GM19455 (cell line): Measurements from ENCODE around the gene PHKG1.
"Not testable (repeated sequence)": the region's sequence is repeated elsewhere in the genome, so short reads cannot be mapped to it uniquely, and the experiment has no call there.

Experiments
- ATAC-seq: cut with Tn5 transposase; IDR thresholded peaks from one replicate; pipeline ENCODE4 v1.9.1; 2021; ENCODE audit not compliant: unreplicated experiment

PHKG1 gene

DNA sequence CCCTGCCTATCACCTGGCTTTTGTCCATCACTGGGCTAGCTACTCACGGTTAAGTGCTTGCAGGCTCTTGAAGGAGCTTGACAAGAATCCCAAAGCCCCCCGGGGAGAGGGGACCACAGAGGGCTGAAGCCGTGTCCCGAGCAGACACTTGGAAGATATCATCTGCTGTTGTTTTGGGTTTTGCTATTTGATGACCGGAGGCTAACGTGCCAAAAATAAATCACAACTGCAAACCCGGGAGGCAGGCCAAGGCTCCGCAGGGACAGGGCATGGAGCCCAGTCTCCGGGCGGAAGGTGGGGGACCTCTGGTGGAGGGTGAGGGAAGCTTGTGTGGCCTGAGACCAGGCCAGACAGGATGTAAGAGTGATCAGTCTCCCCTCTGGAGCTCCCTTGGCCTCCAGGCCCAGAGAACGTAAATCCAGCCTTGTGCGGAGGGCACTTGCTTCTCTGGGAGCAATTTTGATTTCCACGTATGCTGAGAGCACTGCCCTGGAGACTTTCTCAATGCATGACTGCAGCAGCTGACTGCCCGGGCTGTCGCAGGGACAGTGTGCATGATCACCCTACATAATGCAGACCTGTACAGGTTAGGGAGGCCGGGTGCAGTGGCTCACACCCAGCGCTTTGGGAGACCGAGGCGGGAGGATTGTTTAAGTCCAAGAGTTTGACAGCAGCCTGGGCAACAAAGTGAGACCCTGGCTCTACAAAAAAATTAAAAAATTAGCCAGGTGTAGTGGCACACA lies at the start of gene PHKG1:
Gene PHKG1, minus strand, starts transcription at position 164 of the 743 bp plus-strand sequence. CDS start 4,011 bp downstream, outside the sequence.
- no peak for ATAC-seq

DNA sequence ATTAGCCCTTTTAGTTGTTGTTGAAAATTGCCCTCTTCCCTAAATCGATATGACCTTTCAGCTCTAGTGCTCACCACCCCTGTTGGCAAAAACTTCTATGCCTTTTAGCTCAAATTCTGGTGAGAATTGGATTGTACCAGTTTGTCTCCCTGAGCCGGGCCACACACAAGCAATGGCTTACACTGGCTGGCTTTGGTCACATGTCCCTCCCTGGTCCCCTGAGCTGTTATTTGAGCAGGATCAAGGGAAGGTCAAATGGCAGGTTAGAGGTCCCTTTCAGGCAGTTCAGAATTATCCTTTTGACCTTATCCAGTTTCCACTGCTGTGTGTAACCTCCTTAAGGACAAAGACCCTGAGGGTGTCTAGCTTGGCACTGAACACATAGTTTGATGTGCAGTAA lies 38.3 kb upstream of the PHKG1 start:
- not testable (repeated sequence) for ATAC-seq

DNA sequence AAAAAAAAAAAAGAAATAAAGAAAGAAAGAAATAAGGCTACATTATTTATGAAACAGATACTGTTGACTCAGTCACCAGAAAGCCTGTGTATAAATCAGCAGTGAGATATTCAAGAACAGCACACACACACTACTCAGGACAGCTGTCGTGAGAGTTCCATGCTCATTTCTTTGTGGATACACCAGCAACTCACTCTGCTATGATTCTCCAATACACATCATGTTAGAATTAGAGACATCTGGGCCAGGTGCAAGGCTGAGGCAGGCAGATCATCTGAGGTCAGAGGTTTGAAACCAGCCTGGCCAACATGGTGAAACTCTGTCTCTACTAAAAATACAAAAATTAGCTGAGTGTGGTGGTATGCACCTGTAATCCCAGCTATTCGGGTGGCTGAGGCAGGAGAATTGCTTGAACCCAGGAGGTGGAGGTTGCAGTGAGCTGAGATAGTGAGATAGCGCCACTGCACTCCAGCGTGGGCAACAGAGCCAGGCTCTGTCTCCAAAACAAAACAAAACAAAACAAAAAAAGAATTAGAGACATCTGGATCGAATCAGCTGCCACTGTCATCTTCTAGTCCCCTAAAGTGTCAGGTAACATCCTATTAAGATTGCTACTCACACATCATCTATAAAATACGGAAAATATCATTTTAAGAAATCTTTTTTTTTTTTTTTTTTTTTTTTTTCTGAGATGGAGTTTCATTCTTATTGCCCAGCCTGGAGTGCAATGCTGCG lies 34.7 kb upstream of the PHKG1 start:
- no peak for ATAC-seq

DNA sequence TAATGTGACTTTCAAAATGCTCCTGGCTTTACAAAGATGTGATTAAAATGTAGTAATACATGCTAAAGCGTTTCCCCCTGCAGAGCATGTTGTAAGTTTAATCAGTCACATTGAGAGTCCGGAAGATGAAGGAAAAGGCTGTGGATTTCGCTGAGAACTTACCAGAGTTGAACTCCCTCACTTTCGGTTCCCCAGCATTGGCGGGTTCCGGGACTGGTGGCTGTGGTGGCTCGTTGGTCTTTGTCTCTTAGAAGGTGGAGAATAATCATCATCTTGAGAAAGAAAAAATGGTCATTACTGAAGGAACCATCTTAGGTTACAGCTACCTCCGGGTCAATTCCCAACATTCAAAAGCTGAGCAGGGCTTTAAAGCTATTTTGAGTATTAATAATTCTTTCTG lies 33.1 kb upstream of the PHKG1 start:
- ATAC-seq = no peak

DNA sequence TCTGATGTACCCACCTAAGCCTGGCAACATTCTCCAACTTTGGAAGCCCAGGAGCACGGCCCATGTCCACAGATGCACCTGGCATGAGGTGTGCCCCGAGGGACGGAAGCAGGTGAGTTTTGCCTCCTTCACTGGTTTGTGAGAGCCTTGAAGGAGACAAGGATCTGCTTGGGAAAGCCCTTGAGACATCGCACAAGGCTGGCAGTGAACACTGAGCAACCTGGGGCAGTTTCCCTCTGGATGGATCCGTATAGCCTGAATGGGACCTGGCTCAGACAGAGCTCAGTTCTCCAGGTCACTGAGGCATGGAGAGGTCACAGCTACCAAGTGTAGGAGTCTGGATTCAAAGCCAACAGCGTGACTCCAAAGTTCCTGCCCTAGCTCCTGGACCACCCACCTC lies 32.2 kb upstream of the PHKG1 start:
- ATAC-seq = no peak

DNA sequence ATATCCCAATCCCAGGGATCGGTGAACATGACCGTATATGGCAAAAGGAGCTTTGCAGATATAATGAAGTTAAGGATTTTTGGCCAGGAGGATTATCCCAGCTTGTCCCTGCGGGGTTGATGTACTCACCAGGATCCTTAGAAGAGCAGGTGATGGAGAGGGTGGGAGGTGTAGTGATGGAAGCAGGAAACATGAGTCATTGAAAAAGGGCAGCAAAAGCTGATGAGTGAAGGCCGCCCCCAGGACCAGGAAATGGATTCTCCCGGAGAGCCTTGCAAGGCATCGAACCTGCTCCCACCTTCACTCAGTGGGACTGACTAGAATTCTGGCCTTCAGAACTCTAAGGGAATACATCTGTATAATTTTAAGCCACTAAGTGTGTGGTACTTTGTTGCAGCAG lies 28.7 kb upstream of the PHKG1 start:
- no peak for ATAC-seq

DNA sequence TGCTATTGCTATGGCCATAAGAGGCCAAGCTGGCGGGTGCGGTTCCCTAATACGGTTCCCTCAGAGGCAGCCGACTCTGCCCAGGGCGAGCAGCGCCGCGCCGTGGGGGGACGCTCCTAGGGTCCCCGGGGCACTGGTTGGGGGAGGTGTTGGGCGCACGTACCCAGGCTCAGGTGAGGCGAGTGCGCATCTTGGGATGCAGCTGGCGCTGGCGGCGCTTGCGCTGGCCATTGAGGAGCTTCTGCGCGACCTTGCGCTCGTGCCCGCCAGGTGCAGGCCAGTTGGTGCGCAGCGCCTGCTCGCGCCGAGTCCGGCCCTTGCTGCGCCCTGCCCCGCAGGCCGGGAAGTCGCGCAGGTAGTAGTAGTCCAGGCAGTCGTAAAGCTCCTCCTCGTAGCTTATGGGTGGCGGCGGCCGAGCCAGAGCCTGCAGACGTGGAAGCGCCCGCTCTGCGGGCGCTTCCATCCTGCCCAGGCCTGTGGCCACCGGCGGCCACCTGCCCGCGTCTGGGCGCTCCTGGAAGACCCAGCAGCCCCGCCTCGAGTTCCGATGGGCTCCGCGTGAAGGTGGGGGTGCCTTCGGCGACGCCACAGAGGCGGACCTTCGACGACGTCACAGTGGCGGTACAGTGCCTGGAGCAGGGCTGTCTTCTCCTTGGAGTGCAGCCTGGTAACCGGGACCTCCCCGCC lies 23.2 kb upstream of the PHKG1 start, which contains the start of gene NUPR2:
Gene NUPR2, minus strand, starts transcription at position 566 of the 687 bp plus-strand sequence. Its CDS starts 103 bp downstream, at position 463.
- no peak for ATAC-seq

DNA sequence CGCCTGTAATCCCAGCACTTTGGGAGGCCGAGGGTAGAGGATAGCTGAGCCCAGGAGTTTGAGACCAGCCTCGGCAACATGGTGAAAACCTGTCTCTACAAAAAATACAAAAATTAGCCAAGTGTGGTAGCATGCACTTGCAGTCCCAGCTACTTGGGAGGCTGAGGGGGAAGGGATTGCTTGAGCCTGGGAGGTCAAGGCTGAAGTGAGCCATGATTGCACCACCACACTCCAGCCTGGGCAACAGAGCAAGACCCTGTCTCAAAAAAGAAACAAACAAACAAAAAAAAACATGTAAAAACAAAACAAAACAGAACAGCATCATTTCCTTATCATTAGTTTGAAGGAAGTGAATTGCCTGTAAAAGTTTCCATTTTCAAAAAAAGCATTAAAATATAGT lies 19.5 kb upstream of the PHKG1 start:
- not testable (repeated sequence) for ATAC-seq

DNA sequence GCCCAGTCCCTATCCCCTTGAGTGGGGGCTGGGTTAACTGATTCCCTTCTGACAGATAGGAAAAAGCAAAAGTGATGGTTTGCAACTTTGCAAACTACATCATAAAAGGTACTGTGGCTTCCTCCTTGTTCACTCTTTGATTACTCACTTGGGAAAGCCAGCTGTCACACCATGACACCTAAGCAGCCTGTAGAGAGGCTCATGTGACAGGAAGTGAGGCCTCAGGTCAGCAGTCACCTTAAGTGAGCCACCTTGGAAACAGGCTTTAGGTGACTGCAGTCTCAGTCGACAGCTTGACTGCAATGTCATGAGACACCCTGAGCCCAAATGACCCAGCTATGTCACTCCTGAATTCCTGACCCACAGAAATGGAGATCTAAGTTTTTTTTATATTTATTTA lies 17.9 kb upstream of the PHKG1 start:
- no peak for ATAC-seq

DNA sequence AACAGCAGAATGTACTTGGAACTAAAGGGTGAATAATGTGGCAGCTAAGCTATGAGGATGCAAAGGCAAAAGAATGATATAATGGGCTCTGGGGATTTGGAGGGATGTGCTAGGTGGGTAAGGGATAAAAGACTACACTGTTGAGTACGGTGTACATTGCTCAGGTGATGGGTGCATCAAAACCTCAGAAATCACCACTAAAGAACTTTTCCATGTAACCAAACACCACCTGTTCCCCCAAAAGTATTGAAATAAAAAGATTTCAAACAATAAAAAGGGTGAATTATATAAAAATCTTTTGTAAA lies 15.2 kb upstream of the PHKG1 start:
- ATAC-seq = no peak

DNA sequence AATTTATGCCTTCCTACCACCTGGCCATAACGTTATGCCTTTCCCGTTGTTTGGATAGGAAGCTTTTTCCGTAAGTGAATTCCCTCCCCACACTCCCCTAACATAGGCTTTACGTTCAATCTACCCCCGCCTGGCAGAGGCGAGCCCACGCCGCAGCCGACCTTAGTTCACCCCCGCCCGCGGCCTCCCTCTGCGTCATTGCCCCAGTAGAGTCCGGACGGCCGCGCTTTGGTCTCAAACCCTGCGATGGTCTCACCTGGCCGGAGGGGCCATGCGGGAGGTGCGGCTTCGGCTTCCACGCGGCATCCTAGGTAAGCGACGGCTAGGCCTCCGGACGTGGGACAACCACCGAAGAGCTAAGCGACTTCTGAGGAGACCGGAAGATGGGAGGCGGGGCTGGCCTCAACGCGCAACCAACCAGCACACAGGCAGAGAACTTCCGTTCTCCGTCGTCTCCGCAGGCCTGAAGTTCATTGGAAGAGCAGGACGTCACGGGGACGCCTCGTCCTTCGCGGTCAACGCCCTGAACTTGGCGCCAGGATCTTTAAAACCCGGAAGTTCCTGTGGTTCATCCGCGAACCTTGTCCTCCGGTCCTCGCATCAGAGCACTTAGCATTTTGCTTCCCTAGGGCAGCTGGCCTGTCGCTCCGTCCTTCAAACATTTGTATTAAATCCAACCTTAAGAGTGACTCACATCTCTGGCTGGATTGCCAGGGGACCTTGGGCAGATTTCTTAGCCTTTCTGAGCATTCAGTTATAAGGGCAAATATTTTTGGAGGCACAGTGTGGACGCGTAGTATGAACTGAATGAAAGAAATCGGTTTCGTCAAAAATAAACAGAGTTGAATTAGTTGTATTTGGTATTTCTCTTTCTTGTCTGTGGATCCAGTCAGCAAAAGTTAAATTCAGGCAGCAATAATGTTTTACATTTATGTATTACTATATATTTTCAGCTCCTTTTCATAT lies 13.6 kb upstream of the PHKG1 start, which contains the start of gene CHCHD2:
Gene CHCHD2, minus strand, starts transcription at position 369 of the 966 bp plus-strand sequence. Its CDS starts 63 bp downstream, at position 306.
- peak; percentile 99 for ATAC-seq

DNA sequence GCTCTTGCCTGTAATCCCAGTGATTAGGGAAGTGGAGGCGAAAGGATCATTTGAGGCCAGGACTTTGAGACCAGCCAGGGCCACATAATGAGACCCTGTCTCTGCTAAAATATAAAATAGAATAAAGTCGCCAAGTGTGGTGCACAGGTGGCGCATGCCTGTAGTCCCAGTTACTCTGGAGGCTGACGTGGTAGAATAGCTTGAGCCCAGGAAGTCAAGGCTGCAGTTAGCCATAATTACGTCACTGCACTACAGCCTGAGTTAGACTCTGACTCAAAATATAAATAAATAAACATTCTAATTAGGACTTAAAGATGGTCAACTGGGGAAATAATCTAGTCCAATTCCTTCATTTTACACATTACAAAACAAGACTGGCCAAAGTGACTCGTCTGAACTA lies 12.8 kb upstream of the PHKG1 start:
- ATAC-seq = peak; percentile 30

DNA sequence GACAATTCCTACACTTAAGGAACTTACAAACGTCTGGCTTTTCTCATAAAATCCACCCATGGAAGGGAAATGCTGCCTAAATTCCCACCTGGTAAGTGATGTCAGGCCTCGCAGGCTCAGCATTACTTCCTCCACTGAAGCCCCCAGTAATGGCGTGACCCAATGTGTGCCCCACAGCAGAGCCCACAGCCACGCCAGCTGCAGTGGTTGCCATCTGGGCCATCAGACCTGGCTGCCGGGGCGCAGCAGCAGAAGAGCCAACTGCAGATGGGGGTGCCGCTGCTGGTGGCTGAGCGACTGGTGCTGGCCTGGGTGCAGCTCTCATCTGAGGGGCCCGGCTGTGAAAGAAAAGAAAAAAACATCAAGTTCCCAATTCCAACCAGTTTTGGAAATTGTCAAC lies 11.4 kb upstream of the PHKG1 start:
- not testable (repeated sequence) for ATAC-seq

DNA sequence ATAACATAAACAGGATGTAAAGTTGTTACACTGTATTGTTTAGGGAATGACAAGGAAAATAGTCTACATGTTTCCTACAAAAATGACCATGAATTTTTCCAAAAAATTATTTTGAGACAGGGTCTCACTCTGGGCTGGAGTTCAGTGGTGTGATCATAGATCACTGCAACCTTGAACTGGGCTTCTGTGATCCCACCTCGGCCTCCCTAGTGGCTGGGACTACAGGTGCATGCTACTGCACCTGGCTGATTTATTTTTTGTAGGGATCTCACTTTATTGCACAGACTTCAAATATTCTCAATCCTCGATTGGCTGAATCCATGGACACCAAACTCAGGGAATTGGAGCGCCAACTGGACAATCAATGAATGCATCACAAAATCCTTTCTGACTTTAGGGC lies 6.9 kb upstream of the PHKG1 start:
- ATAC-seq = no peak

DNA sequence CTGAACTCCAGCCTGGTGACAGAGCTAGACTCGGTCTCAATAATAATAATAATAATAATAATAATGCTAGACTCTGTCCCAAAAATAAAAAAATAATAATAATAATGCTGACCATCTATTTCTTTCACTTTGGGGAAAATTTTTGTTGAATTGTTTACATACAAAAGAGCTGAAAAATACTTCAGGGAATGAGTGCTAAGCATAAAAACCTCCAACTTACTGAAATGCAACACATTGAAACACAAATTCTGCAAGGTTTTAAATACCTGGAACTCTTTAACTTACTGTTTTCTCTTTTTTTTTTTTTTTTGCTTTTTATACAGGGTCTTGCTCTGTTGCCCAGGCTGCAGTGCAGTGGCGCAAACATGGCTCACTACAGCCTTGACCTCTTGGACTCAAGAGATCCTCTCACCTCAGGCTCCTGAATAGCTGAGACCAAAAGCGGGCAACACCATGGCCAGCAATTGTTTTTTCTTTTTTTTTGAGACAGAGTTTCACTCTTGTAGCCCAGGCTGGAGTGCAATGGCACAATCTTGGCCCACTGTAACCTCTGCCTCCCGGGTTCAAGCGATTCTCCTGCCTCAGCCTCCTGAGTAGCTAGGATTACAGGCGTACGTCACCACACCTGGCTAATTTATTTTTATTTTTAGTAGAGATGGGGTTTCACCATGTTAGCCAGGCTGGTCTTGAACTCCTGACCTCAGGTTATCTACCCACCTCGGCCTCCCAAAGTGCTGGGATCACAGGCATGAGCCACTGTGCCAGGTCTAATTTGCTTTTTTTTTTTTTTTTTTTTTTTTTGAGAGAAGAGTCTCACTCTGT lies 5.6 kb upstream of the PHKG1 start:
- ATAC-seq = not testable (repeated sequence)

DNA sequence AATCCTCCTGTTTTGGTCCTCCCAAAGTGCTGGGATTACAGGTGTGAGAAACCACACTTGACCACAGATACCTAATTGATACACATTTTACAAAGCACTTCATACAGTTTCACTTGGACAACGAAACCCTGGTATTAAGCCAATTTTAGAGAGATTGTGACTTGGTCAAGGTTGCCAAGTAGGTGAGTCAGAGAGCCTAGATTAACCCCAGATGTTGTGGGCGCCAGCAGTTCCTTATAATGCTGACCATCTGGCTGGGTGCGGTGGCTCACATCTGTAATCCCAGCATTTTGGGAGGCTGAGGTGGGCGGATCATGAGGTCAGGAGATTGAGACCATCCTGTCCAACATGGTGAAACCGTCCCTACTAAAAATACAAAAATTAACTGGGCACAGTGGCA lies 4.9 kb upstream of the PHKG1 start:
- no peak for ATAC-seq

DNA sequence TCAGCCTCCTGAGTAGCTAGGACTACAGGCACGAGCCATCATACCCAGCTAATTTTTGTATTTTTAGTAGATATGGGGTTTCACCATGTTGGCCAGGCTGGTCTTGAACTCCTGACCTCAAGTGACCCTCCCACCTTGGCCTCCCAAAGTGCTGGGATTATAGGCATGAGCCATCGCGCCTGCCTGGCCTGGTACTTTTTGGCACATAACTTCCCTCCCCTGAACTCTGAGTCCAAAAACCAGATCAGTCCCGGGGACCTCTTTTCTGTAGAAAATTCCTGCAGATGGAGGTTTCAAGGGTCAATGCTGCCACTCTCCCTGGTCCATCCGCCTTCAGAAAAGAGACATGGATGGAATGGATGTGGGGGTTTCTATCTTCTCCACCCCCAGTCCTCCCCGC lies 364 bp downstream of the PHKG1 start:
- ATAC-seq = not testable (repeated sequence)

DNA sequence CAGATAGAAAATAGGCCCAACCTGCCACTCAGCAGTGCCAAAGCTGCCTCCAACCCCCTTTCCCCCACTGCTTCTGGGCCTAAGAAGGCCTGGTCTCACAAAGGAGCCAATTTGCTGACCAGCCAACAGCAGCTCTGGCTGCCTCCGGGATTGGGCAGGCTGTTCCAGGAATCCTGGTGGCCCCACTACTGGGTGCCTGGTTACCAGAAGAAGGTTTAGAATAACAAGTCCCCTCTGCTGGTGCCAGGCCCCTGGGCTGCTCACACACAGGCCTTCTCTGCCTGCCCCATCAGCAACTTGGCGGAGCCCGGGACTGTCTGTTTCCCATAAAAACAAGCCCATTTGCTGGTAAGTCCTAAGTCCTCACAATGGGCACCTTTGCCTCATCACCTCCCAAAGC lies 1.2 kb downstream of the PHKG1 start:
- ATAC-seq = no peak

DNA sequence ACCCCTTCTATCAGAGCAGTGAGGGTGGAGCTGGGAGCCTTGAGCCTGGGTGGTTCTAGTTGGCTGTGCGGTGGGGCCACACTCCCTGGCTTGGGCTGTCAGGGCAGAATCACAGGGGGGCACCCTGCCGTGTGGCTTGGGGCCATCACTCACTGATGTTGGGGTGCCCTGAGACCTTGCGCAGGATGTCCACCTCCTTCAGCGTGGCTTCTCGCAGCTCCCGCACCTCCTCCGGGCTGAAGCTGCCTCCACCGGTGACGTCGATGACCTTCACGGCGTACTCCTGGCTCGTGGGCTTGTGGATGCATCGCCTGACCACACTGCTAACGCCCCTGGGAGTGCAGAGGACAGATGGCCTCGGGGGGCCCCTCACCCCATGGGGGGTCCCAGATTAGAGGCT lies 5.3 kb downstream of the PHKG1 start:
- no peak for ATAC-seq

DNA sequence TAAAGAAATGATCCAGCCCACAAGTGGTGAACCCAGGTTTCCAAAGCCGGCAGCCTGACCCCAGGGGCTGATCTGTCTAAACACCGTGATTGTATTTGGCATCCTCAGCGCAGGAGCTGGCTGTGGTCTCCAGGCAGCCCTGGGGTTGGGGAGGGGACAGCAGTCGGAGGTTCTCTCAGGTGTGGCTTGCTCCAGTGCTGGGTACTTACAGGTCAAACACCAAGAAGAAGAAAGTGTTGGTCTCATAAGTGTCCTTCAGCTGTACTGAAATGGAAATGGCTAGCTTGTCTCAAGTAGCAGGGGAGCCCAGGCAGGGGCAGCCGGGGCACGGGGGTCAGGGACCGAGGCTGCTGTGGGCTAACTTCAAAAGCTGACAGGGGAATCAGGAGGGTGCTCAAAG lies 6.0 kb downstream of the PHKG1 start:
- ATAC-seq = no peak
